GM12878 (cell line): Measurements from ENCODE around the gene SNX13. TPM values are rescaled to one million over a fixed set of nuclear protein-coding genes. Genes with fewer than 3 reads are reported as not detected.

Experiments used
- ATAC-seq: fragments of 200-7000 bp; cut with Tn5 transposase; 3 replicates; pipeline ENCODE4 v1.9.1; 2020; ENCODE audit warnings: mild to moderate bottlenecking, moderate library complexity
- BruUV-seq: library from RNA; stranded (reverse); fragments of 400-500 nt; replicated peaks from 2 replicates; lab custom pipeline; 2021; lab: Mats Ljungman, UMichigan
- CTCF ChIA-PET: fragments of 300-600 bp; sonication (Branson Sonifier 250); formaldehyde crosslinking; extraction: SDS; loops from one replicate; lab custom pipeline; 2021; ENCODE audit warnings: inconsistent platforms; lab: Yijun Ruan, JAX
- POLR2A ChIA-PET: fragments of 350-600 bp; formaldehyde crosslinking; extraction: SDS; loops from one replicate; lab custom pipeline; 2021; ENCODE audit warnings: inconsistent platforms; lab: Charles Lee
- RAD21 ChIA-PET: fragments of 300-600 bp; sonication (Branson Sonifier 250); formaldehyde crosslinking; loops from one replicate; lab custom pipeline; 2023; ENCODE audit warnings: antibody characterized with exemption; ENCODE audit not compliant: unreplicated experiment; lab: Charles Lee
- SMC1A ChIA-PET: fragments of 300-600 bp; sonication (Branson Sonifier 250); formaldehyde crosslinking; loops from one replicate; lab custom pipeline; 2023; ENCODE audit not compliant: unreplicated experiment, uncharacterized antibody; lab: Charles Lee
- DNase-seq: peaks from one replicate; pipeline ENCODE4 v3.0.0-alpha.2; 2011; ENCODE audit warnings: low read depth, low spot score
- FAIRE-seq: peaks from 3 replicates; lab custom pipeline; 2011; peaks lifted over from hg19 to GRCh38; lab: Jason Lieb, UNC
- H2AFZ ChIP-seq: 2 replicates; pipeline ENCODE4 v1.6.0; 2011; ENCODE audit warnings: low read depth, low read length, control low read depth; ENCODE audit not compliant: control insufficient read depth
- H3K27ac ChIP-seq: 2 replicates; pipeline ENCODE4 v1.5.1; 2011; ENCODE audit warnings: control low read depth; ENCODE audit not compliant: control insufficient read depth, insufficient read depth
- H3K27me3 ChIP-seq, 2 experiments: replicated peaks in 1 of 2; 2 replicates each; pipeline versions ENCODE4 v1.6.0 to v1.6.1; 2011; ENCODE audit warnings: low read length in 1 of 2; ENCODE audit not compliant: control insufficient read depth in 2 of 2, insufficient read depth in 2 of 2
- H3K36me3 ChIP-seq, 2 experiments: 2 replicates each; pipeline ENCODE4 v1.5.1; 2011; ENCODE audit warnings: low read length in 1 of 2; ENCODE audit not compliant: control insufficient read depth in 2 of 2, insufficient read depth in 2 of 2
- H3K4me1 ChIP-seq: 2 replicates; pipeline ENCODE4 v1.6.1; 2011; ENCODE audit warnings: mild to moderate bottlenecking, low read length, moderate library complexity, mixed read lengths; ENCODE audit not compliant: control insufficient read depth, insufficient read depth
- H3K4me2 ChIP-seq: 2 replicates; pipeline ENCODE4 v1.6.0; 2011; ENCODE audit warnings: control low read depth; ENCODE audit not compliant: control insufficient read depth, insufficient read depth
- H3K4me3 ChIP-seq: fragments of 200-600 bp; sonication (generic); 2 replicates; pipeline ENCODE4 v1.5.1; 2016
- H3K79me2 ChIP-seq: 2 replicates; pipeline ENCODE4 v1.6.0; 2011; ENCODE audit warnings: low read length; ENCODE audit not compliant: control insufficient read depth, insufficient read depth
- H3K9ac ChIP-seq: 2 replicates; pipeline ENCODE4 v1.8.0; 2011; ENCODE audit warnings: low read length, control low read depth, mixed read lengths; ENCODE audit not compliant: control insufficient read depth, insufficient read depth
- H3K9me3 ChIP-seq: replicated peaks from 3 replicates; pipeline ENCODE4 v1.5.1; 2011; ENCODE audit warnings: mild to moderate bottlenecking, low read length; ENCODE audit not compliant: control insufficient read depth, insufficient read depth
- H4K20me1 ChIP-seq: 2 replicates; pipeline ENCODE4 v1.6.0; 2011; ENCODE audit not compliant: control insufficient read depth, insufficient read depth
- ATF7 ChIP-seq: fragments of 450-650 bp; IDR thresholded peaks from 2 replicates; pipeline ENCODE4 v1.6.1; 2016; ENCODE audit warnings: low read depth, mild to moderate bottlenecking
- BHLHE40 ChIP-seq, 2 experiments: fragments of 450-650 bp in 1 of 2; IDR thresholded peaks; 2 replicates each; pipeline ENCODE4 v1.6.1; 2011 to 2017; ENCODE audit warnings: low read depth in 2 of 2, borderline replicate concordance in 1 of 2, improper control_type of control experiment in 1 of 2, low read length in 1 of 2, mild to moderate bottlenecking in 1 of 2
- BMI1 ChIP-seq: fragments of 450-650 bp; IDR thresholded peaks from 2 replicates; pipeline ENCODE4 v1.6.1; 2016; ENCODE audit warnings: mild to moderate bottlenecking, moderate library complexity, borderline replicate concordance
- CTCF ChIP-seq, 3 experiments: IDR thresholded peaks in 2 of 3; conservative IDR thresholded peaks in 1 of 3; 2 replicates each; pipeline ENCODE4 v1.5.1; 2011; ENCODE audit warnings: low read depth in 3 of 3, low read length in 3 of 3, mild to moderate bottlenecking in 3 of 3, control low read depth in 2 of 3, moderate library complexity in 2 of 3, inconsistent platforms in 1 of 3, mixed read lengths in 1 of 3; ENCODE audit not compliant: control insufficient read depth in 2 of 3, insufficient read depth in 1 of 3; ENCODE audit errors: extremely low read depth in 1 of 3
- DPF2 ChIP-seq: fragments of 450-650 bp; IDR thresholded peaks from 2 replicates; pipeline ENCODE4 v1.6.1; 2017; ENCODE audit warnings: mild to moderate bottlenecking
- E2F4 ChIP-seq: IDR thresholded peaks from 2 replicates; pipeline ENCODE4 v1.6.1; 2012; ENCODE audit warnings: low read depth, low read length, improper control_type of control experiment
- FOS ChIP-seq: IDR thresholded peaks from 3 replicates; pipeline ENCODE4 v1.6.1; 2011; ENCODE audit warnings: borderline replicate concordance; ENCODE audit not compliant: insufficient read length; ENCODE audit errors: extremely low read depth
- JUND ChIP-seq: IDR thresholded peaks from 2 replicates; pipeline ENCODE4 v1.6.1; 2012; ENCODE audit warnings: low read depth, mild to moderate bottlenecking, low read length, improper control_type of control experiment, moderate library complexity
- MYC ChIP-seq: IDR thresholded peaks from 2 replicates; pipeline ENCODE4 v1.6.1; 2011; ENCODE audit warnings: mild to moderate bottlenecking, low read length, moderate library complexity, inconsistent platforms; ENCODE audit not compliant: insufficient read depth, insufficient replicate concordance, insufficient read length, severe bottlenecking
- NR2C1 ChIP-seq: fragments of 450-650 bp; IDR thresholded peaks from 2 replicates; pipeline ENCODE4 v1.6.1; 2017; ENCODE audit warnings: antibody characterized with exemption, mild to moderate bottlenecking, moderate library complexity
- PBX3 ChIP-seq: IDR thresholded peaks from 2 replicates; pipeline ENCODE4 v1.6.1; 2011; ENCODE audit warnings: mild to moderate bottlenecking, low read depth, low read length, moderate library complexity; ENCODE audit not compliant: insufficient replicate concordance
- RB1 ChIP-seq: fragments of 450-650 bp; formaldehyde crosslinking; IDR thresholded peaks from 2 replicates; pipeline ENCODE4 v1.6.1; 2017; ENCODE audit warnings: mild to moderate bottlenecking, borderline replicate concordance
- TCF12 ChIP-seq: IDR thresholded peaks from 2 replicates; pipeline ENCODE4 v1.6.1; 2011; ENCODE audit warnings: low read depth, mild to moderate bottlenecking, low read length
- WGBS: methylation state at CpG from one replicate; pipeline ENCODE4 v1.1.6; 2016; ENCODE audit warnings: low lambda C conversion rate; ENCODE audit not compliant: insufficient replicate concordance, insufficient coverage; ENCODE audit errors: missing lambda C conversion rate; 5-methylcytosine and 5-hydroxymethylcytosine counted together
- in situ Hi-C: fragments of 300-500 bp; cut with MboI; formaldehyde crosslinking; loops from 9 replicates; pipeline ENCODE4 v1.14.3; 2018; ENCODE audit warnings: mixed read lengths
- intact Hi-C: fragments of 100-400 bp; cut with micrococcal nuclease; formaldehyde crosslinking; loops from one replicate; pipeline ENCODE4 v1.14.2; 2022; ENCODE audit not compliant: unreplicated experiment
- polyA plus RNA-seq, 11 experiments: library from polyadenylated mRNA; depleted of rRNA in 4 of 11; unstranded in 6 of 11; stranded (reverse) in 5 of 11; fragments of >200 nt; fragmentation: Nextera tagmentation in 4 of 11; fragmentation: Illumina TruSeq in 1 of 11; extraction: Ambion mirVana in 4 of 11; extraction: Trizol in 1 of 11; gene quantifications; 1 replicate in 1 of 11; 2 replicates in 10 of 11; pipeline versions ENCODE4 v1.2.1 to v1.2.3, GENCODE V29; 2011 to 2016; ENCODE audit warnings: inconsistent platforms in 2 of 11, missing spikeins in 2 of 11, low read depth in 1 of 11
- total RNA-seq, 4 experiments: library from RNA; depleted of rRNA in 3 of 4; stranded (reverse); fragments of >200 nt in 3 of 4; fragmentation: Illumina TruSeq in 1 of 4; extraction: Trizol in 1 of 4; gene quantifications; 2 replicates each; pipeline versions ENCODE4 v1.2.1 to v1.2.3, GENCODE V29; 2013 to 2021

SNX13 gene
- total and polyA plus RNA-seq, 10 of the 15 experiments (the other 5 are each of a cell fraction or from before 2014, with no cell fraction given), result 2.2 to 17.1 (median 11.9) TPM

- TF ChIP-seq BHLHE40 (IDR thresholded peaks at IDR 0.05; ENCODE audit: borderline replicate concordance in 1 of 2, low read depth in 2 of 2, low read length in 1 of 2) (peak in 1 of 2 experiments; percentile 69; a peak in 1 of 4 replicates), TCF12 (peak; percentile 48; the same call in 1 of the 2 replicates), DPF2 (peak; percentile 32; the same call in 1 of the 2 replicates), ATF7 (0 out of 2 replicates have a peak, but pooled peaks have one; percentile 24)
Measured at GRCh38 chr7:17772581-17773288, 167.6 kb downstream of the SNX13 start (continued).

- Histone ChIP-seq H3K27ac (no peak overlapping the region), H3K4me2 (no peak overlapping the region), H3K4me3 (no peak overlapping the region), H3K9ac (no peak overlapping the region), H3K4me1 (0 out of 2 replicates have a peak, but pooled peaks cover 3% of the 10 kb centered on the region), H3K36me3 (no peaks in the 10 kb centered on the region), H3K79me2 (no peaks in the 10 kb centered on the region), H4K20me1 (no peaks in the 10 kb centered on the region), H3K27me3 (no peaks in the 10 kb centered on the region), H2AFZ (no peak overlapping the region), H3K9me3 (no peaks in the 10 kb centered on the region)
- intact Hi-C loops (loop anchor here (2.0 kb wide), 3 partner anchors 65 to 573 kb away; no protein-coding TSS in a partner anchor), in situ Hi-C loops (loop anchor here (10.0 kb wide), 1 partner anchor 553 kb away; no protein-coding TSS in a partner anchor)
- ChIA-PET CTCF (interaction anchor here (0.6 to 5.4 kb wide), 20 partner anchors 20 to 789 kb away, joined by 3 to 193 read pairs (median 6); no protein-coding TSS in a partner anchor), SMC1A (interaction anchor here (0.6 to 4.5 kb wide), 25 partner anchors 9 to 1443 kb away, joined by 3 to 63 read pairs (median 3); partner anchors contain the start of gene AHR), POLR2A (interaction anchor here (0.6 to 0.8 kb wide), 2 partner anchors 42 to 1468 kb away, joined by 3 read pairs; no protein-coding TSS in a partner anchor), RAD21 (interaction anchor here (0.7 to 4.3 kb wide), 10 partner anchors 159 to 698 kb away, joined by 3 to 94 read pairs (median 3); no protein-coding TSS in a partner anchor)
- ATAC-seq, result no peak
- no peak for DNase-seq
- no peak for FAIRE-seq
- 39% methylated on average over 3 of the region's 3 CpGs for WGBS
- BruUV-seq, result no TSS peak
- TF ChIP-seq JUND (no peak), ATF7 (no peak), BHLHE40 (IDR thresholded peaks at IDR 0.05; ENCODE audit: borderline replicate concordance in 1 of 2, low read depth in 2 of 2, low read length in 1 of 2) (no peak), NR2C1 (no peak), MYC (no peak), CTCF (IDR thresholded peaks at IDR 0.05 in 2 of 3, conservative IDR thresholded peaks at IDR 0.05 in 1 of 3; ENCODE audit: control insufficient read depth in 2 of 3, extremely low read depth in 1 of 3, insufficient read depth in 1 of 3, low read depth in 3 of 3, low read length in 3 of 3) (no peak), BMI1 (no peak), FOS (no peak), RB1 (no peak), E2F4 (no peak), PBX3 (no peak)
Measured at GRCh38 chr7:17771901-17772408, 168.3 kb downstream of the SNX13 start.
